GM18951 (cell line): ENCODE results near the gene KDM3A.

Experiments
- POLR2A ChIP-seq: IDR thresholded peaks from 4 replicates; pipeline ENCODE4 v1.6.1; 2011; ENCODE audit warnings: mild to moderate bottlenecking; ENCODE audit not compliant: insufficient read length, insufficient read depth; ENCODE audit errors: extremely low read depth
- in situ Hi-C: fragments of 300-500 bp; cut with MboI; formaldehyde crosslinking; loops from one replicate; pipeline ENCODE4 v1.12.0; 2022; ENCODE audit warnings: low sequenced_read_pairs, mixed read lengths, inconsistent platforms; ENCODE audit not compliant: unreplicated experiment

KDM3A gene

DNA sequence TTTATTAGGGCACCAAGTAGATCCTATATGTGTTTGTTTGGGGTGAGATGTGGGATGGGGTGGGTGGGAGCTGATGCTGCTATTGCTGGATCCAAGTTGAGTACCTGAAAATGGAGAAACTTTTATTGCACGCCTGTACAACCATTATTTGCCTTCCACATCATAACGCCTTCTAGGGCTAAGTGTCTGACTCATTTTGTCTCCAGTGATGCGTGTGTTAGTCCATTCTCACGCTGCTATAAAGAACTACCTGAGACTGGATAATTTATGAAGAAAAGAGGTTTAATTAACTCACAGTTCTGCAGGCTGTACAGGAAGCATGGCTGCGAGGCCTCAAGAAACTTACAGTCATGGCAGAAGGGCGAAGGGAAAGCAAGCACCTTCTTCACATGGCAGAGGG lies 58.2 kb downstream of the KDM3A start:
- in situ Hi-C loops: no loop called here
- no peak for TF ChIP-seq POLR2A

DNA sequence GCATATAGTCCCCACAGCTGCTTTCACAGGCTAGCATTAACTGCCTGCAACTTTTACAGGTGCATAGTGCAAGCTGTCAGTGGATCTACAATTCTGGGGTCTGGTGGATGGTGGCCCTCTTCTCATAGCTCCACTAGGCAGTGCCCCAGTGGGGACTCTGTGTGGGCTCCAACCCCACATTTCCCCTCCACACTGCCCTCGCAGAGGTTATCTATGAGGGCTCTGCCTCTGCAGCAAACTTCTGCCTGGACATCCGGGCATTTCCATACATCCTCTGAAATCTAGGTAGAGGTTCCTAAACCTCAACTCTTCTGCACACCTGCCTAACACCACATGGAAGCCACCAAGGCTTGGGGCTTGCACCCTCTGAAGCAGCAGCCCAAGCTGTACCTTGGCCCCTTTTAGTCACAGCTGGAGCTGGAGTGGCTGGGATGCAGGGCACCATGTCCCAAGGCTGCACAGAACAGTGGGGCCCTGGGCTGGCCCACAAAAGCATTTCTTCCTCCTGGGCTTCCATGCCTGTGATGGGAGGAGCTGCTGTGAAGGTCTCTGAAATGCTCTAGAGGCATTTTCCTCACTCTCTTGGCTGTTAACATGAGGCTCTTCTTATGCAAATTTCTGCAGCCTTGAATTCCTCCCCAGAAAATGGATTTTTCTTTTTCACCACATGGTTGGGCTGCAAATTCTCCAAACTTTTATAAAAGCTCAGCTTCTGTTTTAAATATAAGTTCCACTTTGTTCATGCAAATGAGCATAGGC lies 59.3 kb downstream of the KDM3A start:
- in situ Hi-C loops: no loop called here
- TF ChIP-seq POLR2A: no peak

DNA sequence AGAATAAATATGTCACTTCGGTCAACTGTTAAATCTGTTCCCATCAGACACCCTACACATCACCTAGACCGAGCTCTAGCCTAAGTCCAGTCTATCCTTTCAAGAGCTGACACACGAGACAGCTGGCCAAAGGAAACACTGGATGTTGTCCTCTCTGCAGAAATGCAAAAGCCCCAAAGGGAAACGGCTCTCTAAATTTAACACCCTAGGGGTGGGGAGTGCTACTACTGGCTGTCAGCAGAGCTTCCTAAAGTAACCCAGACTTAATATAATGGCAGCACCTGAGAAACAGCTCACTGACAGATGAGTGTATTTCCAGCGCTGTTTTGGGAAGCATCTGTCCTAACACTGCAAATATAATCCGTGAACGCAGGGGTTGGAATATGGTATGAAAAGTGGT lies 66.4 kb downstream of the KDM3A start:
- no peak for TF ChIP-seq POLR2A
- in situ Hi-C loops: no loop called here

DNA sequence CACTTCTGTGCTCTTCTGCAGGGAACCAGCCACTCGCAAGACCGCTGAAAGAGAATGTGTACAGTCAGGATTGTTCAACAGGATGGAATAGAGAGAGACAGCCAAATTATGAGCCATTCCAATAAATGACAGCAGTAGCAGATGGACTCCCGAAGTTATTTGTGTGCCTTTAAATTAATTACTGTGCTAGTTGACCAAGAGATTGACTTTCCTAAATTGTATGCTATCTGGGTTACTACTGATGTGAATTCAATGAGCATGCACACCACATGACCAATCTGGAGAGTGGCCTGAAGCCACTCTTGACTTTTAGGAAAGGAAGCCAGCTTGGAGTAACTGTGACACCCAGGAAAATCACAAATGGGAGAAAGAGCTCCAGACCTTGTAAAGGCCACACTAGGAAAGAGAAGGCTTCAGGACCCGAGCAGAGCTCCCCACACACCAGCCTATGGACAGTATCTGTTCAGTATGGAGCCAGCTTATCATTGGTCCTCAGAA lies 69.3 kb downstream of the KDM3A start:
- in situ Hi-C loops: no loop called here
- no peak for TF ChIP-seq POLR2A

DNA sequence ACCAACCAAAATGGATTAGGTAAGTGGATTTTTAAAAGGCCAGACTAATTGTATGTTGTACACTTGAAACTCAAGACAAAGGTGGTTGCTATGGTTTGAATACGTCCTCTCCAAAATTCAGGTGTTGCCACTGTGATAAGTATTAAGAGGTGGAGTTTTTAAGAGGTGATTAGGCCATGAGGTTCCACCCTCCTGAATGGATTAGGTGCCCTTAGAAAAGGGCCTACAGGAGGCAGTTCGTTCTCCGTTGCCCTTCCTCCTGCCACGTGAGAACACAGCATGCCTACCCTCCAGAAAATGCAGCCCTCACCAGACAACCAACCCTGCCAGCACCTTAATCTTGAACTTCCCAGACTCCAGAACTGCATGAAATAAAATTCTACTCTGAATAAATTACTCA lies 70.9 kb downstream of the KDM3A start:
- in situ Hi-C loops: no loop called here
- no peak for TF ChIP-seq POLR2A

DNA sequence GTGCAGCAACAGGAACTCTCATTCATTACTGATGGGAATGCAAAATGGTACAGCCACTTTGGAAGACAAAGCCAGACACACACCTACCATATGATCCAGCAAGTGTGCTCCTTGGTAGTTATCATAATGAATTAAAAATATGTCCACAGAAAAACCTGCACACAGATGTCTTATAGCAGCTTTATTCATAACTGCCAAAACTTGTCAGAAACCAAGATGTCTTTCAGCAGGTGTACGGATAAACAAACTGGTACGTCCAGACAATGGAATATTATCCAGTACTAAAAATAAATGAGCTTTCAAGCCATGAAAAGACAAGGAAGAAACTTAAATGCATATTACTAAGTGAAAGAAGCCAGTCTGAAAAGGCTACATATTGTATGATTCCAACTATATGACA lies 71.7 kb downstream of the KDM3A start:
- no peak for TF ChIP-seq POLR2A
- in situ Hi-C loops: no loop called here

DNA sequence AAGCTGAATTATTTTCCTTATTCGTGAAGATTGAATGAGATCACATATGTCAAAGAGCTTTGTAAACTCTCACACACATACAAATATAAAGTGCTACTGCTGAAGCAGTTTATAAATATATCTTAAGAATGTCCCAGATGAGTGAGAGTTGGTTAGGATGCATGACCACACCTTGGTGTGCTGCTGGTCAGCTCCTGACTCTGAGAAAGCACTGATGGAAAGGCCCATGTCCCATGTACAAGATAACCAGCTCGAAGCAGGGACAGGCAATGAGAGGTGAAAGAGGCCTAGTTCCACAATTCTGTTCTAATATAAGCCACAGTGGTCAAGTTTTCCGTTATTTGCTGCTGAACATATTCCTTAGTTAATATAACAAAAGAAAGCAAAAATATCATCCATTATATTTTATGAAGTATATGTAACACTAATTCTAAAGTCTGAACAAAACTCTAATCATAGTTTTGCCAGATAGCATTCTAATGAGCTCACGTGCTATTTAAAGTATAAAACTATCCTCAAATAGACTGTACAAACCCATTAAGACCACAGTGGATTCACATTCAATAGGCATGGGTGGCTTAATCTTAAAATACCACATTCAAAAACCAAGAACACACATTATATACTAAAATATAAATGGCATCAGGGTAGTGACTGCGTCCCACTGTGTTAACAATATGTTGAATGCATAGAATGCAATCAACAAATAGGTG lies 72.9 kb downstream of the KDM3A start:
- no peak for TF ChIP-seq POLR2A
- in situ Hi-C loops: no loop called here

DNA sequence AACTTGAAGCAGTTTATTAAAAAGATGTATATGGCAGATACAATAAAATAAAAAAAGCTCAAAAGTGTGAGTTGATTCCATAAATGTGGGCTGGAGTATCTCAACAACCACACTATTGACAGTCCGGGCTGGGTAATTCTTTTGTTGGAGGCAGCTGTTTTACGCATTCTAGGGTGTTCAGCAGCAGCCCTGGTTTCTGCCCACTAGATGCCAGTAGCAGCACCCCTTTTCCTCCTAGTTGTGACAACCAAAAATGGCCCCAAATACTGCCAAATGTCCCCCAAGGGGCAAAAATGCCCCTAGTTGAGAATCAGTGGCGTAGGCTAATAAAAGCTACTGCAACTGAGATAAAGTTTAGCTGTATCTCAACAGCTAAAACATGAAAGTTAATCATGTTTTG lies 77.3 kb downstream of the KDM3A start:
- no peak for TF ChIP-seq POLR2A
- in situ Hi-C loops: no loop called here

DNA sequence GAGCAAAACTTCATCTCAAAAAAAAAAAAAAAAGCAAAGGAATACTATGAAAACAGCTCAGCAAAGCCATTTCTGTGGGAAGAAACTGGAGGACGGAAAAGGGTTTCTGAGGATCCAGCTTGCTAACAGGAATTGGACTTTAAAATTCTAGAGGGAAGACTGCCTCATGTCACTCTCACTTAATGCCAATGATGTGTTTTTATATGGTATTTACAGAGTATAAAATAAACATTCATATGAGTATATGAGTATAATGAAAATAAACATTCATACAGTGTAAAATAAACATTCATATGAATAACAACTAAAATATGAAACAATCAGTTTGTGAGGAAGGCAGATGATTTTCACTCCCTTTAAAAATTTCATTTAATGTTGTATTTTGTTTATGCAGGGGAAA lies 78.2 kb downstream of the KDM3A start:
- in situ Hi-C loops: no loop called here
- no peak for TF ChIP-seq POLR2A

DNA sequence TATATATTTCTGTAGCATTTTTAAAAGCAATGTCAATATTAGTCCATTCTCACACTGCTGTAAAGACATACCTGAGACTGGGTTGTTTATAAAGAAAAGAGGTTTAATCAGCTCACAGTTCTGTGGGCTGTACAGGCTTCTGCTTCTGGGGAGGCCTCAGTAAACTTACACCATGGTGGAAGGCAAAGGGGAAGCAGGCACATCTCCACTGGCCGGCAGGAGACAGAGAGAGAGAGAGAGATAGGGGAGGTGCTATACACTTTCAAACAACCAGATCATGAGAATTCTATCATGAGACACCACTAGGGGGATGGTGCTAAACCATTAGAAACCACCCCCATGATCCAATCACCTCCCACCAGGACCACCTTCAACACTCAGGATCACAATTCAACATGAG lies 79.0 kb downstream of the KDM3A start:
- in situ Hi-C loops: no loop called here

DNA sequence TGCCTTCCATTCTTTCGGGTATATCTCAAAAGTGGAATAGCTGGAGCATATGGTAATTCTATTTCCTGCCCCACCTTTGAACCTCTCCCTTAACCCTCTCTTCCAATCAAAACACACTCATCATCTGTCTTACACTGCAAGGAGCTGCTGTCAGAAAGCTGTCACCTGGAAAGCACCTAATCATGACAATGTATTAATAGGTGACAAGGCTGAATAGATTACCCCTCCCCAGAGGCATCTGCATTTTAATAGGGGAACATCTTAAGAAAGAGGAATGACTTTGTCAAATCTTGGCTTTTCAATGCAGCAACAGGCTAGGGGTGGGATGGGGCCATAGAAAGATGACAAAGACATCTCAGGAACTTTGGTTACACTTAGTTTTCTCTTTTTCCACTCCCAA lies 80.8 kb downstream of the KDM3A start:
- no peak for TF ChIP-seq POLR2A
- in situ Hi-C loops: no loop called here

More for the DNA sequence above, 79.0 kb downstream of the KDM3A start:
- no peak for TF ChIP-seq POLR2A

DNA sequence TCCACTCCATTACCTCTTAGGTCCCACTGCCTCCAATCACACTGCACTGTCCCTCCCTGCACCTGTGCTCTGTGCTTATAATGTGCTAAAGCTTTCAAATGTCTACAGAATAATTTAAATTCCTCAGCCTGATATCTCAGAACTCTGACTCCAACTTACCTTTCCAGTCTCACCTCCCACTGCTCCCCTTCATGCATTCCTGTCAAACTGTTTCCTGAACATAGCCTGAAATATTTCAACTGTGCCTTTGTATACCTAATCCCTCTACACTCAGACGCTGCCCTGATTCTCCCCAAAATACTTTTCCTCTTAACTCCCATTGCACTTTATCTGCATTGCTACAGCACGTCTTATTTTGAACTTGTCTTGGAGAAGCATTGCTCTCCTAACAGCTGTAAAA lies 81.5 kb downstream of the KDM3A start:
- TF ChIP-seq POLR2A: no peak
- in situ Hi-C loops: no loop called here

DNA sequence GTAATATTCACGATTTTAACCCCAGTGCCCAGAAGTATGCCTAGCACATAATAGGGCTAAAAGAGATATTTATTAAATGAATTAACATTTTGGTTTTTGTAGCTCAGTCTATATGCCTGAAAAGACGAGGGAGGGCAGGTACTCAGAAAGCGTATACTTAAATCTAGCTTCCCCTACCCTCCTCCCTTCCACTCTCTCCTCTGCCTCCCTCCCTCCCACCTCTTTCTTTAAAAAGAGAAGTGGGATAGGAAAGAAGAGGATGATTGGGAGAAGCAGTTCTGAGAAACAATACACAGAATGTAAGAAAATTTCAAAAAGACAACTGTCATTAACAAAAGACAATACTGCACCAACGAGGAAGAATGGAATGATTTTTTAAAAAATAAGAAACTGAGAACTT lies 82.3 kb downstream of the KDM3A start:
- in situ Hi-C loops: no loop called here
- no peak for TF ChIP-seq POLR2A
